ENCODE results near the gene ANXA2. TPM values are rescaled to one million over a fixed set of nuclear protein-coding genes. Genes with fewer than 3 reads are reported as not detected.
A peak's percentile ranks its signal among the peaks of the same experiment; 100 is the strongest.

ANXA2 gene
- total RNA-seq, 1 donor from 2014 or later, result 730 TPM

- peaks cover 46 to 78% of the 10 kb centered on the region in 2 donors for H3K36me3 ChIP-seq
- peak overlapping the region; percentile 72 to 82 for H3K27ac ChIP-seq
- no peak for TF ChIP-seq CTCF (IDR thresholded peaks at IDR 0.05)
- DNase-seq (ENCODE audit: low spot score in 2 of 2), result no peak
- peaks cover 11 to 47% of the 10 kb centered on the region in 2 donors for H3K4me1 ChIP-seq
- H3K9me3 ChIP-seq, result no peaks in the 10 kb centered on the region
- H3K27me3 ChIP-seq, result no peaks in the 10 kb centered on the region
- H3K4me3 ChIP-seq, result no peak overlapping the region
- intact Hi-C loops (cut with DNase I), result loop anchor here (1.0 kb wide), 1 partner anchor 85 kb away; no protein-coding TSS in a partner anchor
Observed at GRCh38 chr15:60358935-60359682, 38.7 kb downstream of the ANXA2 start.

DNA sequence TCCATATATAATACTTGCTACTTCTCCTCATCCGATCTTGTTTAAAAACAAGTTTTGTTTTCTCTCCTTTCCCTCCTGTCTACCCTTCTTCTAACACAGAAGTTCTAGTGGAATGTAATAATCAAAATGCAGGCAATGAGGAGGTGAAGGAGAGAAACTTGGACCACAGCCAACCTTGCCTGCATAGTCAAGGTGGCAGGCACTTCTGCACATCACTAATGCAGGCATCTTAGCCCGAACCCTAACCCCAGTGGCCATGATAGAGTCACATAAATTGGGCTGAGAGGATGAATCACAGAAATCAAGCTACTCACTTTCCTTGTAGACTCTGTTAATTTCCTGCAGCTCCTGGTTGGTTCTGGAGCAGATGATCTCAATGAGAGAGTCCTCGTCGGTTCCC, 41.0 kb downstream of the ANXA2 start:
- Histone ChIP-seq H3K36me3 (peaks cover 61 to 88% of the 10 kb centered on the region in 2 donors), H3K27me3 (no peaks in the 10 kb centered on the region), H3K27ac (peak overlapping the region; percentile 12 to 35), H3K4me1 (peaks cover 0 to 27% of the 10 kb centered on the region in 2 donors), H3K4me3 (no peak overlapping the region), H3K9me3 (no peaks in the 10 kb centered on the region)
- no peak for DNase-seq (ENCODE audit: low spot score in 2 of 2)
- intact Hi-C loops (cut with DNase I), result no loop called here
- no peak for TF ChIP-seq CTCF (IDR thresholded peaks at IDR 0.05)

DNA sequence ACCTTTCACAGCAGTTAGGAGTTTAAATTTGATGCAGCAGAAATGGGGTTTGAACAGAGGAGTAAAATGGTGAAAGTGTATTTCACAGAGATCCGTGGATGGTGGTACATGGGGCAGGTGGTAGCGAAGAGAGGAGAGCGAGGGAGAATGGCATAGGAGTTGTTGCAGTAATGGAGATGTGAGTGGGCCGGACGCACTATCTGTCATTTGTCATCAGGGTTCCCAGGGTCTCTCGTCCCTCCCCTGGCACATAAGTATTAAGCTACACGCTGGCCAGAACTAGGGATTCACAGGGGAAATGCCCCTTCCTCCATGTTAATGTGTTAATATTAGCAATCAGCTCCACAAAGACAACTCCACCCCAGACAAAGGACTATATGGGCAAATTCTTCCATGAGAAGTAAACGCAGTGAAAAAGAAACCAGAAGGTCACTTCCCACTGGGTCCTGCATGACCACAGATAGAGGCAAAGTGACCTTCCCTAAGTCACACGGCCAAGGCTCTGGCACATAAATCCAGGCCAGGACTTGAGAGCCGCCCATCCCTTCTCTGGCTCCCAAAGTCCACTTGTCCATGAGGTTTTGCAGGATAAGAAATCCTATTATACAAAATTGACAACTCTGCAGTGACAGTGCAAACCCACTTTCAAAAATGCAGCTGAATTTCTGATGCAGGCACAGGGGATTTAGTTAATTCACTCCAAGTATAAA, 42.5 kb downstream of the ANXA2 start:
- intact Hi-C loops (cut with DNase I), result no loop called here
- no peak for DNase-seq (ENCODE audit: low spot score in 2 of 2)
- H3K4me3 ChIP-seq, result no peak overlapping the region
- TF ChIP-seq CTCF (IDR thresholded peaks at IDR 0.05), result no peak
- peak overlapping the region in 1 of 2 donors; percentile 19 for H3K27ac ChIP-seq
- no peaks in the 10 kb centered on the region for H3K27me3 ChIP-seq
- H3K4me1 ChIP-seq, result peaks cover 0 to 14% of the 10 kb centered on the region in 2 donors
- peaks cover 69 to 89% of the 10 kb centered on the region in 2 donors for H3K36me3 ChIP-seq
- no peaks in the 10 kb centered on the region for H3K9me3 ChIP-seq

GRCh38 chr15:60353245-60353920, 44.4 kb downstream of the ANXA2 start:
- H3K27ac ChIP-seq, result no peak overlapping the region
- H3K27me3 ChIP-seq, result no peaks in the 10 kb centered on the region
- H3K9me3 ChIP-seq, result no peaks in the 10 kb centered on the region
- H3K36me3 ChIP-seq, result peaks cover 82 to 92% of the 10 kb centered on the region in 2 donors
- no peaks in the 10 kb centered on the region for H3K4me1 ChIP-seq
- no peak for TF ChIP-seq CTCF (IDR thresholded peaks at IDR 0.05)
- intact Hi-C loops (cut with DNase I), result no loop called here
- no peak for DNase-seq (ENCODE audit: low spot score in 2 of 2)
- H3K4me3 ChIP-seq, result no peak overlapping the region

DNA sequence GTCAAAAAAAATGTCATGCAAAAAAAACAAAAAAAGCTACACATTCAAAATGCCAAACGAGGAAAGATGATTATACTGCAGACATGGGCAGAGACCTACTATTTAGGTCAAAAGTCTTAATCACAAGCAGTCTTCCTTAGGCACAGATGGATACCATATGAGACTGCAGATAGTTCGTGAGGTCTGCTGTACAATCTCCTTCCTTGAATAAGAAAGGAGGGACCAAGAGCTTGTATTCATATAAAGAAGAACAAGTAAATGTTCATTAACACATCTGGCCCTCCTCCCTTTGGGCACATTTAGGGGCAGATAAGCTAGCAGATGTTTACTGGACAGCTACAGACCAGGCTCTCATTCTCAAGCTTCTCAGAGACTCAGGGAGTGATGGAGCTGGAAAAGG, 45.3 kb downstream of the ANXA2 start:
- H3K36me3 ChIP-seq, result peaks cover 90 to 93% of the 10 kb centered on the region in 2 donors
- intact Hi-C loops (cut with DNase I), result no loop called here
- no peaks in the 10 kb centered on the region for H3K4me1 ChIP-seq
- H3K9me3 ChIP-seq, result no peaks in the 10 kb centered on the region
- H3K27me3 ChIP-seq, result no peaks in the 10 kb centered on the region
- no peak overlapping the region for H3K27ac ChIP-seq
- no peak for DNase-seq (ENCODE audit: low spot score in 2 of 2)
- no peak overlapping the region for H3K4me3 ChIP-seq
- no peak for TF ChIP-seq CTCF (IDR thresholded peaks at IDR 0.05)
